ENCODE results near the gene GLE1.

DNA sequence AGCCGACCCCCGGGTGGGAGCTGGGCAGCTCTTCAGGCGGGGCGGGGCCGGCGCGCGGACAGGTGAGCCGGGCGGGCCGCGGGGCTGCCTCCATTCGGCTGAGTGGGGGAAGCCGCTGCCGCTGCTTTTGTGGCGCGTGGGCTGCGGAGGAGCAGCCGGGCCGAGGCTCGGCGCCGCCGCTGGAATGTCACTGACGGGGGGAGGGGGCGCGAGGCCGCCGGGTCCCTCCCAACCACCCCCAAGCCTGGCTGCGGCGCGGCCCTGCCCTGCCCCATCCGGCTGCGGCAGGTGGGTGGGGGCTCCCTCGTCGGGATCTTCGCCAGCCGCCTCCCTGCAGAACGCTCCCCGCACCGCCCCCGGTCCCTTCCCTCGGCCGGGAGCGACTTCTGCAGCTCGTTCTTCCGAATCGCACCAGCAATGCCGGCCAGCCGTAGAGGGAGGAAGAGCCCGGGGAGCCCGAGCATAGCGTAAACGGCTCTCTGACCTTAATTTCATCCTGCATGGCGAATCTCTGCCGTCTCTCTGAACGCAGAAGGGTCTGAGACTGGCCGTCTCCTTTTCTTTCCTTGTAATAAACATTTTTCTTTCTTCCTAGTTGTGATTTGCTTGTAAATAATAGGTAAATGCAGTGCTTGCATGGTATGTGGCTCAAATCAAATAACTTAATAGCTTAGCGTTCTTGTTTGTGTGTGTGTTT, 48.4 kb downstream of the GLE1 start:
- TF ChIP-seq, protein P1, sequence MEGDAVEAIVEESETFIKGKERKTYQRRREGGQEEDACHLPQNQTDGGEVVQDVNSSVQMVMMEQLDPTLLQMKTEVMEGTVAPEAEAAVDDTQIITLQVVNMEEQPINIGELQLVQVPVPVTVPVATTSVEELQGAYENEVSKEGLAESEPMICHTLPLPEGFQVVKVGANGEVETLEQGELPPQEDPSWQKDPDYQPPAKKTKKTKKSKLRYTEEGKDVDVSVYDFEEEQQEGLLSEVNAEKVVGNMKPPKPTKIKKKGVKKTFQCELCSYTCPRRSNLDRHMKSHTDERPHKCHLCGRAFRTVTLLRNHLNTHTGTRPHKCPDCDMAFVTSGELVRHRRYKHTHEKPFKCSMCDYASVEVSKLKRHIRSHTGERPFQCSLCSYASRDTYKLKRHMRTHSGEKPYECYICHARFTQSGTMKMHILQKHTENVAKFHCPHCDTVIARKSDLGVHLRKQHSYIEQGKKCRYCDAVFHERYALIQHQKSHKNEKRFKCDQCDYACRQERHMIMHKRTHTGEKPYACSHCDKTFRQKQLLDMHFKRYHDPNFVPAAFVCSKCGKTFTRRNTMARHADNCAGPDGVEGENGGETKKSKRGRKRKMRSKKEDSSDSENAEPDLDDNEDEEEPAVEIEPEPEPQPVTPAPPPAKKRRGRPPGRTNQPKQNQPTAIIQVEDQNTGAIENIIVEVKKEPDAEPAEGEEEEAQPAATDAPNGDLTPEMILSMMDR (IDR thresholded peaks at IDR 0.05 in 8 of 11, conservative IDR thresholded peaks at IDR 0.05 in 3 of 11) = no peak
- no peak for TF ChIP-seq POLR2A (IDR thresholded peaks at IDR 0.05)
- TF ChIP-seq POLR2AphosphoS5 (IDR thresholded peaks at IDR 0.05) = no peak
